ENCODE results near the gene BRD1.

BRD1 gene

DNA sequence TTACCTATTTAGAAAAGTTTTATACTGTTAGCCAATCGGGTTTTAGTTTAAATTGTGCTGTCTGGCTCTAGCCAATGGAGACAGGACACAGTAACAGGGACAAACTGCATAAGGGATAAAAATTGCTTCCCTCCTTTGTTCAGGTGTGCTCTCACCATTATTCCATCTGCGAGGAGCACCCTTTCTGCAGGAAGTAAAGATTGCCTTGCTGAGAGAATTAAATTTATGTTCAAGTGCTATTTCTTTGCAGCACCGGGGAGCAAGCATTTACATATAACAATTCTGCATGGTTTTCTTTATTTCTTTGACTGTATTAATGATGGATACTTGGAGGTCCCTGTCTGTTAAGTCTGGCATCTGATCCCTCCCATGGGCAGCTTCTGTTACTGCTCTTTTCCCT lies 80.5 kb downstream of the BRD1 start:
- H2BK15ac ChIP-seq (ENCODE audit: low read depth, poor library complexity, severe bottlenecking): no peak overlapping the region

DNA sequence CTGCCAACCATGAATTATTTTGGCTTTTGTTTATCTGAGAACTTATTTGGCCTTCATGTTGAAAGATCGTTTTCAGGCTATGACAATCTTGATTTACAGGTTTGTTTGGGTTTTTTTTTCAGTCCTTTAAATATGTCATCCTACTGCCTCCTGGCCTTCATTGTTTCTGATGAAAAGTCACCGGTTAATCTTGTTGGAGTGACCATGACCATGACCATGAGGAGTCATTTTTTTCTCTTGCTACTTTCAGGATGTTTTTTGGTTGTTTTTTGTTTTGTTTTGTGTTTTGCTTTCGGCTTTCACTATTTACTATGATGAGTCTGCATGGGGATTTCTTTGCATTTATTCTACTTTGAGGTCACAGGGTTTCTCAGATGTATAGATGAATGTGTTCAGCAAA lies 81.6 kb downstream of the BRD1 start:
- Histone ChIP-seq H2AFZ (ENCODE audit: low read depth, low read length) (no peak overlapping the region), H2AK5ac (ENCODE audit: low read length, severe bottlenecking) (no peak overlapping the region), H3K27me3 (ENCODE audit: control insufficient read depth in 1 of 2, insufficient read depth in 1 of 2, low read length in 2 of 2) (no peaks in the 10 kb centered on the region), H3K14ac (ENCODE audit: low read length in 2 of 2) (no peak overlapping the region), H3K9me3 (ENCODE audit: control insufficient read depth, low read length) (peaks cover 41% of the 10 kb centered on the region), H3K4me1 (ENCODE audit: control insufficient read depth, insufficient read depth, low read depth, low read length) (peaks cover 2% of the 10 kb centered on the region), H3K18ac (ENCODE audit: low read depth in 1 of 2, low read length in 2 of 2) (no peak overlapping the region), H3K4me2 (ENCODE audit: low read length, poor library complexity, severe bottlenecking) (no peak overlapping the region), H3K36me3 (ENCODE audit: control insufficient read depth in 1 of 2, insufficient read depth in 2 of 2, low read depth in 1 of 2, low read length in 2 of 2) (no peaks in the 10 kb centered on the region), H4K91ac (ENCODE audit: low read length) (no peak overlapping the region), H3K4me3 (ENCODE audit: insufficient read depth in 1 of 2, low read depth in 1 of 2, low read length in 2 of 2) (no peak overlapping the region), H2BK12ac (ENCODE audit: low read length in 2 of 2) (no peak overlapping the region), H2BK120ac (ENCODE audit: low read depth, low read length) (no peak overlapping the region), H3K4ac (ENCODE audit: low read depth in 1 of 2, low read length in 2 of 2) (no peak overlapping the region), H3K9ac (ENCODE audit: low read length) (no peak overlapping the region), H4K8ac (ENCODE audit: low read length) (no peak overlapping the region), H3K79me1 (replicated peaks; ENCODE audit: low read length, poor library complexity, severe bottlenecking) (no peaks in the 10 kb centered on the region), H3K27ac (ENCODE audit: low read length, poor library complexity, severe bottlenecking) (no peak overlapping the region), H2BK15ac (ENCODE audit: low read depth, poor library complexity, severe bottlenecking) (no peak overlapping the region), H2BK5ac (ENCODE audit: low read depth, low read length, poor library complexity, severe bottlenecking) (no peak overlapping the region), H3K23ac (ENCODE audit: low read length in 2 of 2) (no peak overlapping the region)
- DNase-seq: no peak
- WGBS: 69% methylated on average over 3 of the region's 3 CpGs

More for the DNA sequence above, 80.5 kb downstream of the BRD1 start:
- Histone ChIP-seq H3K9me3 (ENCODE audit: control insufficient read depth, low read length) (peaks cover 39% of the 10 kb centered on the region), H3K4me1 (ENCODE audit: control insufficient read depth, insufficient read depth, low read depth, low read length) (peaks cover 2% of the 10 kb centered on the region), H4K8ac (ENCODE audit: low read length) (no peak overlapping the region), H3K36me3 (ENCODE audit: control insufficient read depth in 1 of 2, insufficient read depth in 2 of 2, low read depth in 1 of 2, low read length in 2 of 2) (no peaks in the 10 kb centered on the region), H3K9ac (ENCODE audit: low read length) (no peak overlapping the region), H3K4me2 (ENCODE audit: low read length, poor library complexity, severe bottlenecking) (no peak overlapping the region), H4K91ac (ENCODE audit: low read length) (no peak overlapping the region), H3K23ac (ENCODE audit: low read length in 2 of 2) (no peak overlapping the region), H3K14ac (ENCODE audit: low read length in 2 of 2) (no peak overlapping the region), H3K4ac (ENCODE audit: low read depth in 1 of 2, low read length in 2 of 2) (no peak overlapping the region), H3K27me3 (ENCODE audit: control insufficient read depth in 1 of 2, insufficient read depth in 1 of 2, low read length in 2 of 2) (peaks cover 0 to under 1% of the 10 kb centered on the region in 2 experiments), H2BK5ac (ENCODE audit: low read depth, low read length, poor library complexity, severe bottlenecking) (no peak overlapping the region), H2AFZ (ENCODE audit: low read depth, low read length) (no peak overlapping the region), H3K27ac (ENCODE audit: low read length, poor library complexity, severe bottlenecking) (no peak overlapping the region), H2AK5ac (ENCODE audit: low read length, severe bottlenecking) (no peak overlapping the region), H3K79me1 (replicated peaks; ENCODE audit: low read length, poor library complexity, severe bottlenecking) (no peaks in the 10 kb centered on the region), H3K4me3 (ENCODE audit: insufficient read depth in 1 of 2, low read depth in 1 of 2, low read length in 2 of 2) (no peak overlapping the region), H2BK120ac (ENCODE audit: low read depth, low read length) (no peak overlapping the region), H3K18ac (ENCODE audit: low read depth in 1 of 2, low read length in 2 of 2) (no peak overlapping the region), H2BK12ac (ENCODE audit: low read length in 2 of 2) (no peak overlapping the region)
- DNase-seq: no peak
- WGBS: 91% methylated on average over 1 of the region's 3 CpGs

DNA sequence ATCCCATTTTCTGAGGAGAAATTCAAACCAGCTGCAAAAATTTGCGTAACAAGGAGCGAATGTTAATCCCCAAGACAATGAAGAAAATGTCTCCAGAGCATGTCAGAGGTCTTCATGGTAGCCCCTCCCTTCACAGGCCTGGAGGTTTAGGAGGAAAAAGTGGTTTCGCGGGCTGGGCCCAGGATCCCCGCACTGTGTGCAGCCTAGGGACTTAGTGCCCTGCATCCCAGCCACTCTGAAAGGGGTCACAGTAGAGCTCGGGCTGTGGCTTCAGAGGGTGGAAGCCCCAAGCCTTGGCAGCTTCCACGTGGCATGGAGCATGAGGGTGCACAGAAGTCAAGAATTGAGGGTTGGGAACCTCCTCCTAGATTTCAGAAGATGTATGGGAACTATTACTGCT lies 87.4 kb downstream of the BRD1 start:
- Histone ChIP-seq H2BK12ac (ENCODE audit: low read length in 2 of 2) (no peak overlapping the region), H3K18ac (ENCODE audit: low read depth in 1 of 2, low read length in 2 of 2) (no peak overlapping the region), H3K4me3 (ENCODE audit: insufficient read depth in 1 of 2, low read depth in 1 of 2, low read length in 2 of 2) (no peak overlapping the region), H3K27ac (ENCODE audit: low read length, poor library complexity, severe bottlenecking) (no peak overlapping the region), H2BK120ac (ENCODE audit: low read depth, low read length) (no peak overlapping the region), H3K4me1 (ENCODE audit: control insufficient read depth, insufficient read depth, low read depth, low read length) (no peaks in the 10 kb centered on the region), H3K79me1 (replicated peaks; ENCODE audit: low read length, poor library complexity, severe bottlenecking) (no peaks in the 10 kb centered on the region), H3K9ac (ENCODE audit: low read length) (no peak overlapping the region), H2AK5ac (ENCODE audit: low read length, severe bottlenecking) (no peak overlapping the region), H2BK15ac (ENCODE audit: low read depth, poor library complexity, severe bottlenecking) (no peak overlapping the region), H3K14ac (ENCODE audit: low read length in 2 of 2) (no peak overlapping the region), H2BK5ac (ENCODE audit: low read depth, low read length, poor library complexity, severe bottlenecking) (no peak overlapping the region), H4K8ac (ENCODE audit: low read length) (no peak overlapping the region), H3K4ac (ENCODE audit: low read depth in 1 of 2, low read length in 2 of 2) (no peak overlapping the region), H2AFZ (ENCODE audit: low read depth, low read length) (no peak overlapping the region), H4K91ac (ENCODE audit: low read length) (no peak overlapping the region), H3K9me3 (ENCODE audit: control insufficient read depth, low read length) (peaks cover 13% of the 10 kb centered on the region), H3K4me2 (ENCODE audit: low read length, poor library complexity, severe bottlenecking) (no peak overlapping the region), H3K23ac (ENCODE audit: low read length in 2 of 2) (no peak overlapping the region), H3K27me3 (ENCODE audit: control insufficient read depth in 1 of 2, insufficient read depth in 1 of 2, low read length in 2 of 2) (peaks cover 0 to 3% of the 10 kb centered on the region in 2 experiments), H3K36me3 (ENCODE audit: control insufficient read depth in 1 of 2, insufficient read depth in 2 of 2, low read depth in 1 of 2, low read length in 2 of 2) (no peaks in the 10 kb centered on the region)
- DNase-seq: no peak
- WGBS: 73% methylated on average over 7 of the region's 7 CpGs

DNA sequence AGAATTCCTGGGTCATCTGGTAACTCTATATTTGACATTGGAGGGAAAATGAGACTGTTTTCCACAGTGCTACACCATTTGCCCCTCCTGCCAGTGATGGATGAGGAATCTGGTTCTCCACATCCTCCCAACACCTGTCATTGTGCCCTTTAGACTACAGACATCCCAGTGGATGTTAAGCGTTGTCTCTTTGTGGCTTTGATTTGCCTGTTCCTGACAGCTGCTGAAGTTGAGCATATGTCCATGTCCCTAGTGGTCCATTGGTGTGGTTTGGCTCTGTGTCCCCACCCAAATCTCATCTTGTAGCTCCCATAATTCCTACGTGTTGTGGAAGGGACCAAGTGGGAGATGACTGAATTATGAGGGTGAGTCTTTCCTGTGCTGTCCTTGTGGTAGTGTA lies 88.5 kb downstream of the BRD1 start:
- H2BK12ac ChIP-seq (ENCODE audit: low read length in 2 of 2): no peak overlapping the region
- H2BK120ac ChIP-seq (ENCODE audit: low read depth, low read length): no peak overlapping the region
- H2BK5ac ChIP-seq (ENCODE audit: low read depth, low read length, poor library complexity, severe bottlenecking): no peak overlapping the region
- peaks cover 7% of the 10 kb centered on the region for H3K9me3 ChIP-seq (ENCODE audit: control insufficient read depth, low read length)
- no peak for DNase-seq
- no peak overlapping the region for H3K9ac ChIP-seq (ENCODE audit: low read length)
- no peak overlapping the region for H3K4me2 ChIP-seq (ENCODE audit: low read length, poor library complexity, severe bottlenecking)
- no peak overlapping the region for H3K23ac ChIP-seq (ENCODE audit: low read length in 2 of 2)
- no peak overlapping the region for H3K18ac ChIP-seq (ENCODE audit: low read depth in 1 of 2, low read length in 2 of 2)
- H3K27ac ChIP-seq (ENCODE audit: low read length, poor library complexity, severe bottlenecking): no peak overlapping the region
- no peak overlapping the region for H4K91ac ChIP-seq (ENCODE audit: low read length)
- no peaks in the 10 kb centered on the region for H3K4me1 ChIP-seq (ENCODE audit: control insufficient read depth, insufficient read depth, low read depth, low read length)
- no peaks in the 10 kb centered on the region for H3K79me1 ChIP-seq (replicated peaks; ENCODE audit: low read length, poor library complexity, severe bottlenecking)
- no peak overlapping the region for H3K14ac ChIP-seq (ENCODE audit: low read length in 2 of 2)
- no peak overlapping the region for H4K8ac ChIP-seq (ENCODE audit: low read length)
- 61% methylated on average over 2 of the region's 2 CpGs for WGBS
- peaks cover 0 to 3% of the 10 kb centered on the region in 2 experiments for H3K27me3 ChIP-seq (ENCODE audit: control insufficient read depth in 1 of 2, insufficient read depth in 1 of 2, low read length in 2 of 2)
- no peak overlapping the region for H2AK5ac ChIP-seq (ENCODE audit: low read length, severe bottlenecking)
- H2BK15ac ChIP-seq (ENCODE audit: low read depth, poor library complexity, severe bottlenecking): no peak overlapping the region
- no peak overlapping the region for H2AFZ ChIP-seq (ENCODE audit: low read depth, low read length)
- no peak overlapping the region for H3K4ac ChIP-seq (ENCODE audit: low read depth in 1 of 2, low read length in 2 of 2)
- no peak overlapping the region for H3K4me3 ChIP-seq (ENCODE audit: insufficient read depth in 1 of 2, low read depth in 1 of 2, low read length in 2 of 2)
- no peaks in the 10 kb centered on the region for H3K36me3 ChIP-seq (ENCODE audit: control insufficient read depth in 1 of 2, insufficient read depth in 2 of 2, low read depth in 1 of 2, low read length in 2 of 2)

Measured in mesenchymal stem cell (in vitro differentiated cells and primary cell).